Tibial artery (tissue), 4 donors: ENCODE results near the gene ACTRT2.

Experiments used
- DNase-seq, 2 donors: peaks; one replicate each; pipeline ENCODE4 v3.0.0-alpha.2; 2019
- H3K27ac ChIP-seq, 2 donors: fragments of 200-600 bp; sonication (generic) in 1 of 2; 1 replicate in 1 of 2; 2 replicates in 1 of 2; pipeline ENCODE4 v1.5.1; 2018 to 2019; ENCODE audit warnings: mild to moderate bottlenecking in 1 of 2
- H3K27me3 ChIP-seq, 2 donors: fragments of 200-600 bp; sonication (generic) in 1 of 2; one replicate each; pipeline versions ENCODE4 v1.5.1 to v1.6.0; 2016 to 2019
- H3K36me3 ChIP-seq, 3 donors: fragments of 200-600 bp; sonication (generic) in 2 of 3; one replicate each; pipeline ENCODE4 v1.5.1; 2016 to 2019; ENCODE audit warnings: mild to moderate bottlenecking in 2 of 3
- H3K4me1 ChIP-seq, 4 donors: fragments of 200-600 bp; sonication (generic) in 2 of 4; 1 replicate in 3 of 4; 2 replicates in 1 of 4; pipeline ENCODE4 v1.5.1; 2016 to 2019
- H3K4me3 ChIP-seq, 2 donors: fragments of 200-600 bp; sonication (generic) in 1 of 2; 1 replicate in 1 of 2; 2 replicates in 1 of 2; pipeline ENCODE4 v1.5.1; 2018 to 2019; ENCODE audit warnings: mild to moderate bottlenecking in 2 of 2
- H3K9me3 ChIP-seq, 3 donors: fragments of 200-600 bp; sonication (generic) in 1 of 3; one replicate each; pipeline ENCODE4 v1.5.1; 2016 to 2019
- intact Hi-C: fragments of 100-400 bp; cut with DNase I; formaldehyde crosslinking; loops from one replicate; pipeline ENCODE4 v1.15.0; 2023; ENCODE audit warnings: low total_unique reads
- TF ChIP-seq, protein P1 (sequence below), 2 experiments: fragments of 200-600 bp in 1 of 2; fragments of 450-650 bp in 1 of 2; IDR thresholded peaks; one replicate each; pipeline ENCODE4 v1.5.1; 2017 to 2019; ENCODE audit warnings: antibody characterized with exemption in 2 of 2, mild to moderate bottlenecking in 1 of 2, moderate library complexity in 1 of 2

Gene ACTRT2

DNA sequence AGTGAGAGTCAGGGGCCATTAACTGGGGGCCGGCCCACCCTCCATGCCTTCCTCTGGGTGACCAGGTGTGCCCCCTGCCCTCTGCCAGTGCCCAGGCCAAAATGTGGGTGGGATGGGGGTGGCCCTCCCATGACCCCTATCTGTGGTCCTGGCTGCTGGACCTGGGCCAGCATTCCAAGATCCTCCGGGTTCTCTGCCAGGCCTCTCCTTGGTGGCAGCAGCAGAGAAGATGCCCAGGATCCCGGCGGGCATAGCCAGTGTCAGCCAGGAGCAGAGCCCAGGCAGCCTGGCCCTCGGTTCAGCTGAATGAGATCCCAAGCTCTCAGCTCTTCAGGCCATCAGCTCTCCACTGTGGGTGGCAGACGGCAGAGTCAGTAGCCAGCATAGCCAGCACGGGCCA lies 31.3 kb upstream of the ACTRT2 start:
- H3K36me3 ChIP-seq: no peaks in the 10 kb centered on the region
- no peak overlapping the region for H3K27ac ChIP-seq
- H3K9me3 ChIP-seq: peaks cover 0 to 14% (median 0%) of the 10 kb centered on the region in 3 donors
- peaks cover 0 to 33% of the 10 kb centered on the region in 2 donors for H3K27me3 ChIP-seq
- TF ChIP-seq, protein P1, sequence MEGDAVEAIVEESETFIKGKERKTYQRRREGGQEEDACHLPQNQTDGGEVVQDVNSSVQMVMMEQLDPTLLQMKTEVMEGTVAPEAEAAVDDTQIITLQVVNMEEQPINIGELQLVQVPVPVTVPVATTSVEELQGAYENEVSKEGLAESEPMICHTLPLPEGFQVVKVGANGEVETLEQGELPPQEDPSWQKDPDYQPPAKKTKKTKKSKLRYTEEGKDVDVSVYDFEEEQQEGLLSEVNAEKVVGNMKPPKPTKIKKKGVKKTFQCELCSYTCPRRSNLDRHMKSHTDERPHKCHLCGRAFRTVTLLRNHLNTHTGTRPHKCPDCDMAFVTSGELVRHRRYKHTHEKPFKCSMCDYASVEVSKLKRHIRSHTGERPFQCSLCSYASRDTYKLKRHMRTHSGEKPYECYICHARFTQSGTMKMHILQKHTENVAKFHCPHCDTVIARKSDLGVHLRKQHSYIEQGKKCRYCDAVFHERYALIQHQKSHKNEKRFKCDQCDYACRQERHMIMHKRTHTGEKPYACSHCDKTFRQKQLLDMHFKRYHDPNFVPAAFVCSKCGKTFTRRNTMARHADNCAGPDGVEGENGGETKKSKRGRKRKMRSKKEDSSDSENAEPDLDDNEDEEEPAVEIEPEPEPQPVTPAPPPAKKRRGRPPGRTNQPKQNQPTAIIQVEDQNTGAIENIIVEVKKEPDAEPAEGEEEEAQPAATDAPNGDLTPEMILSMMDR (IDR thresholded peaks at IDR 0.05): no peak
- H3K4me1 ChIP-seq: no peaks in the 10 kb centered on the region
- peak; percentile 15 to 47 for DNase-seq
- intact Hi-C loops: no loop called here
- no peak overlapping the region for H3K4me3 ChIP-seq

DNA sequence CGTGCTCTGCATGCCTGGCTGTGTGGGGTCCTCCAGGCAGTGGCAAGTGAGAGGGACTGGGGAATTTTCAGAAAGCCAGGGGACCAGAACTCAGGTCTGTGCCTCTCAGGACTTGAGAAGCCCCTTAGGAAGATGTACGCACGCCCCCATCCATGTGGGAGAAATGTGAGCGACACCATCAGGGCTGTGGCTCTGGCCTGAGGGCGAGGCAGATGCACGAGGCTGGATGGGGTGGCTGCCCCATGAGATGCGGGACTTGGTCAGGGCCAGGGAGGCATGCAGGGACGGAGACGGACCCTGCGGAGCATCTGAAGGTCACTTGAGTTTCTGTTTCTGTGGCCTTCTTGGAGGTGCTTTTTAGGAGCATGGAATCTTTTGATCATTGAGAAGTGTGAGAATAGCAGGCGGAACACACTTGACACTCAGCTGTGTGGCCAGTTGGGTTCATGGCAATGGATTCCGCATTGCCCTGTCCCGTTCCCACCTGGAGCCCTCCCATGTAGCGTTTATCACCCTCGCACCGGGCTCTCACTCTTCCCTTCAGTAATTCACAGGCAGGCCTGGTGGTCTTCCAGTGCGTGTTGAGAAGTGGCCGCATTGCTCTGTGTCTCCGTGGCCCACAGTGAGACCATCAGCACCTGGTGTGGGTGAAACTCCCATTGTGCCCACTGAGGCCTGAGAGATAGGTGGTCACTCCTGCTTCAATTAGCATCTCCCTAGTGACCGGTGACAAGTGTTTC lies 30.7 kb upstream of the ACTRT2 start:
- DNase-seq: peak; percentile 16 to 60
- Histone ChIP-seq H3K27ac (no peak overlapping the region), H3K4me1 (no peaks in the 10 kb centered on the region), H3K9me3 (peaks cover 0 to 16% (median 0%) of the 10 kb centered on the region in 3 donors), H3K27me3 (peaks cover 0 to 31% of the 10 kb centered on the region in 2 donors), H3K4me3 (no peak overlapping the region), H3K36me3 (no peaks in the 10 kb centered on the region)
- TF ChIP-seq, protein P1 (IDR thresholded peaks at IDR 0.05): no peak
- intact Hi-C loops: no loop called here

DNA sequence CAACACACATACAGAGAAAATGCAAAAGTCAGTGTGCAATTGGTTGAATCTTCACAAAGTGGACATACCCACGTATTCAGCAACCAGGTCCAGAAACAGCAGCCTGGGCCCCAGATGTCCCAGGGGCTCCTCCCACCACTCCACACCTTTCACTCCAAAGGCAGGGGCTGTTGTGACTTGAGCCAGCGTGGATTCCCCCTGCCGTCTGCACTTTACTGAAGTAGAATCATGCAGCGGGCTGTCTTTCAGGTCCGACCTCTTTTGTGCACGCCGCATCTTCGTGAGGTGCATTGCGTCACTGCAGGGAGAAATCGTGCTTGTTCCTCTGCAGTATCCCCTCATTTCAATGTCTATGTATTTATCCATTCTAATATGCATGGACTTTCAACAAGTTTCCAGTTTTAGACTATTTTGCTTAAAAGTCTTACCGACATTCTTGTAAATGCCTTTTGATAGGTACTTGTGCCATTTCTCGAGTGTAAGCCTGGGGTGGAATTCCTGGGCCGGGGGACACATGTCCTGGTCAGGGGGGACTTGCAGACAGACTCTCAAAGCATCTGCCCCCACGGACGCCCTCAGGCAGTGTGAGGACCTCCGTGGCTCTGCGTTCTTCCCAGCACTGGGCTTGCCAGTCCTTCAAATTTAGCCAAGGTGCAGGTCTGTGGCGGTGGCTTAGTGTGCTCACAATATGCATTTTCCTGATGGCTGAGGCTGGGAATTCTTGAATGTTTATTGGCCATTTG lies 29.3 kb upstream of the ACTRT2 start:
- H3K4me3 ChIP-seq: no peak overlapping the region
- intact Hi-C loops: no loop called here
- peaks cover 0 to 16% (median 0%) of the 10 kb centered on the region in 3 donors for H3K9me3 ChIP-seq
- H3K27me3 ChIP-seq: peaks cover 0 to 28% of the 10 kb centered on the region in 2 donors
- DNase-seq: peak; percentile 1 to 13
- TF ChIP-seq, protein P1 (IDR thresholded peaks at IDR 0.05): no peak
- no peak overlapping the region for H3K27ac ChIP-seq
- H3K36me3 ChIP-seq: no peaks in the 10 kb centered on the region
- no peaks in the 10 kb centered on the region for H3K4me1 ChIP-seq

DNA sequence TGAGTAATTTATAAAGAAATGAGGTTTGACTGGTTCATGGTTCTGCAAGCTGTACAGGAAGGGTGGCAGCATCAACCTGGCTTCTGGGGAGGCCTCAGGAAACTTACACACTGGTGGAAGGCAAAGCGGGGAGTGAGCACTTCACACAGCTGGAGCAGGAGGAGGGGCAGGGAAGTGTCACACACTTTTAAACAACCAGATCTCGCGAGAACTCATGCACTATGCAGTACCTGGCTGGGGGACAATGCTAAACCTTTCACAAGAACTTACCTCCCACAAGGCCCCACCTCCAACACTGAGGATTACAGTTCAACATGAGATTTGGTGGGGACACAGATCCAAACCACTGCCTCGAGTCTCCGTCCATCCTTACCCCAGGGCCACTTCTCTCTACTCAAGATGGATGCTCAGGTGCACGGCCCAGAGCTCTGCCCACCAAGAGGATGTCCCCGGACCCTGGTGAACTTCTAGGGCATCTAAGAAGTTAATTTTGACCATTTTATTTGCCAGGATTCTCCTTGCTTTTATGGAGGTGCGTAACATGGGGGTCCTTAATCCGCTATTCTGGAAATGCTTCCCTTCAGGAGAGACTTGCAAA lies 22.7 kb upstream of the ACTRT2 start:
- Histone ChIP-seq H3K4me1 (peaks cover 0 to 27% (median 16%) of the 10 kb centered on the region in 4 donors), H3K36me3 (no peaks in the 10 kb centered on the region), H3K27ac (no peak overlapping the region), H3K27me3 (no peaks in the 10 kb centered on the region), H3K9me3 (peaks cover 0 to 16% (median 0%) of the 10 kb centered on the region in 3 donors), H3K4me3 (no peak overlapping the region)
- intact Hi-C loops: no loop called here
- TF ChIP-seq, protein P1 (IDR thresholded peaks at IDR 0.05): no peak
- peak in 1 of 2 donors; percentile 58 for DNase-seq

DNA sequence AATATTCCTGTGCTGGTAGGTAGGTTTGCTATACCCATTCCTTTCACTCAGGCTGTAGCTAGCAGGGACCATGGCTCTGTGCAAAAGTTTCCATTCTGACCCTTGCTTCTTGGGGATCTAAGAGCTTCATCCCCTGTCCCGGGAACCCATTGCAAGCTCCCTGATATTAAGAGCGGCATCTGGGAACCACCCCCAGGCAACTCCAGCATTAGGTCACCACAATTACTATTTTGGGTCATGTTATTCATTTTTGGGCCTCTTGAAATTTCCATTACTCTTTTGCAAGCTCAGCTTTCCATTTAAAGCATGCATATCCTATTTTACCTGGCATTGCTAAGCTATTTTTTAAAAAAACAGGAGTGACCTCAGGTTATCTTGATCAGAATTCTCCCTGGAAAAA lies 22.1 kb upstream of the ACTRT2 start:
- intact Hi-C loops: no loop called here
- TF ChIP-seq, protein P1 (IDR thresholded peaks at IDR 0.05): no peak
- Histone ChIP-seq H3K36me3 (no peaks in the 10 kb centered on the region), H3K27me3 (no peaks in the 10 kb centered on the region), H3K4me1 (peaks cover 0 to 27% (median 19%) of the 10 kb centered on the region in 4 donors), H3K27ac (peak overlapping the region in 1 of 2 donors; percentile 39), H3K4me3 (no peak overlapping the region), H3K9me3 (peaks cover 0 to 10% (median 0%) of the 10 kb centered on the region in 3 donors)
- peak in 1 of 2 donors; percentile 23 for DNase-seq
